GM12865 (cell line): ENCODE data around the gene GTF2A1L.
"Not testable (repeated sequence)": the region's sequence is repeated elsewhere in the genome, so short reads cannot be mapped to it uniquely, and the experiment has no call there.

Source experiments
- DNase-seq: peaks from one replicate; pipeline ENCODE4 v3.0.0; 2010; ENCODE audit warnings: low read depth
- H3K4me3 ChIP-seq: 2 replicates; pipeline ENCODE4 v1.5.1; 2011; ENCODE audit warnings: mild to moderate bottlenecking, low read depth, low read length, control low read depth
- CTCF ChIP-seq: IDR thresholded peaks from 2 replicates; pipeline ENCODE4 v1.5.1; 2011; ENCODE audit warnings: low read length, control low read depth, low read depth, inconsistent platforms; ENCODE audit not compliant: insufficient read depth; ENCODE audit errors: missing control alignments

The GTF2A1L gene

GRCh38 chr2:48605482-48606175 lies 12.0 kb upstream of the GTF2A1L start:
- no peak for DNase-seq
- TF ChIP-seq CTCF = no peak
- H3K4me3 ChIP-seq = no peak overlapping the region

- no peak for DNase-seq
- no peak overlapping the region for H3K4me3 ChIP-seq
- no peak for TF ChIP-seq CTCF
Measured at GRCh38 chr2:48607307-48608014, 10.2 kb upstream of the GTF2A1L start.

- no peak for TF ChIP-seq CTCF
- H3K4me3 ChIP-seq = no peak overlapping the region
- no peak for DNase-seq
Measured at GRCh38 chr2:48613211-48613610, 4.4 kb upstream of the GTF2A1L start.

- not testable (repeated sequence) for DNase-seq, H3K4me3 ChIP-seq
Measured at GRCh38 chr2:48614581-48614980, 3.1 kb upstream of the GTF2A1L start.

GRCh38 chr2:48619526-48619925 lies 1.9 kb downstream of the GTF2A1L start:
- DNase-seq = no peak
- H3K4me3 ChIP-seq = no peak overlapping the region
- no peak for TF ChIP-seq CTCF

GRCh38 chr2:48620604-48621003 lies 2.9 kb downstream of the GTF2A1L start:
- no peak for TF ChIP-seq CTCF
- DNase-seq = no peak
- no peak overlapping the region for H3K4me3 ChIP-seq

- DNase-seq, H3K4me3 ChIP-seq: not testable (repeated sequence)
Measured at GRCh38 chr2:48622691-48623090, 5.0 kb downstream of the GTF2A1L start.

- DNase-seq = no peak
- no peak for TF ChIP-seq CTCF
Measured at GRCh38 chr2:48624696-48625095, 7.0 kb downstream of the GTF2A1L start.

More at GRCh38 chr2:48624696-48625095, 7.0 kb downstream of the GTF2A1L start:
- H3K4me3 ChIP-seq = no peak overlapping the region
